Measurements from ENCODE around the gene TMEM272.

DNA sequence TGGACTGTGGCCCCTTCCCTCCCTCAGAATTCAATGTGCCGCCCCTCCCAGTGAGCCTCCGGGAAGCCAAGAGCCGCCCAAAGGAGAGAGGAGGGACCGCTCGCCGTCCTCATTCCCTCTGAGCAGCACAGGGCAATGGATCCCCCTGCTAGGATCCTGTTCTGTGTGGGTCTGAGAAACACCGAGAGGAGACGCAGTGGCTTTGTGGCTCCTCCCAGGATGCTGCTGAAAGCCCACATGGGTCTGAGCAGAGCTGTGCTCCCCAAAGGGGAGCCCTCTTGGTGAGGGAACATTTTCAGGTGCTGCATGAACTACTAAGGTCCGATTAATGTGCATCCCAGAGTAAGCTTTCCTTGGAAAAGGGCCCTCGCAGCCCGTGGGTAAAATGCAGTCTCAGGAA is 71.5 kb downstream of the TMEM272 start:
- TF ChIP-seq, protein P1, sequence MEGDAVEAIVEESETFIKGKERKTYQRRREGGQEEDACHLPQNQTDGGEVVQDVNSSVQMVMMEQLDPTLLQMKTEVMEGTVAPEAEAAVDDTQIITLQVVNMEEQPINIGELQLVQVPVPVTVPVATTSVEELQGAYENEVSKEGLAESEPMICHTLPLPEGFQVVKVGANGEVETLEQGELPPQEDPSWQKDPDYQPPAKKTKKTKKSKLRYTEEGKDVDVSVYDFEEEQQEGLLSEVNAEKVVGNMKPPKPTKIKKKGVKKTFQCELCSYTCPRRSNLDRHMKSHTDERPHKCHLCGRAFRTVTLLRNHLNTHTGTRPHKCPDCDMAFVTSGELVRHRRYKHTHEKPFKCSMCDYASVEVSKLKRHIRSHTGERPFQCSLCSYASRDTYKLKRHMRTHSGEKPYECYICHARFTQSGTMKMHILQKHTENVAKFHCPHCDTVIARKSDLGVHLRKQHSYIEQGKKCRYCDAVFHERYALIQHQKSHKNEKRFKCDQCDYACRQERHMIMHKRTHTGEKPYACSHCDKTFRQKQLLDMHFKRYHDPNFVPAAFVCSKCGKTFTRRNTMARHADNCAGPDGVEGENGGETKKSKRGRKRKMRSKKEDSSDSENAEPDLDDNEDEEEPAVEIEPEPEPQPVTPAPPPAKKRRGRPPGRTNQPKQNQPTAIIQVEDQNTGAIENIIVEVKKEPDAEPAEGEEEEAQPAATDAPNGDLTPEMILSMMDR (IDR thresholded peaks at IDR 0.05; ENCODE audit: borderline replicate concordance, extremely low read depth, low read length, poor library complexity, severe bottlenecking) = no peak
- TF ChIP-seq EZH2 (IDR thresholded peaks at IDR 0.05; ENCODE audit: borderline replicate concordance, low read depth, low read length, severe bottlenecking) = no peak
